Colonic mucosa (tissue), 4 donors: ENCODE measurements around the gene RABGGTB. TPM values are rescaled to one million over a fixed set of nuclear protein-coding genes. Genes with fewer than 3 reads are reported as not detected.

Source experiments
- DNase-seq: peaks from one replicate; pipeline ENCODE4 v3.0.0-alpha.2; 2020
- H3K27ac ChIP-seq: fragments of 200-600 bp; one replicate; pipeline ENCODE4 v1.8.0; 2021
- H3K27me3 ChIP-seq: fragments of 200-600 bp; one replicate; pipeline ENCODE4 v1.8.0; 2021
- H3K36me3 ChIP-seq: fragments of 200-600 bp; one replicate; pipeline ENCODE4 v1.8.0; 2021
- H3K4me1 ChIP-seq: fragments of 200-600 bp; one replicate; pipeline ENCODE4 v1.8.0; 2021; ENCODE audit warnings: mild to moderate bottlenecking
- H3K4me3 ChIP-seq: fragments of 200-600 bp; one replicate; pipeline ENCODE4 v1.8.0; 2021
- H3K9ac ChIP-seq, 2 donors: one replicate each; pipeline ENCODE4 v1.7.0; 2013; ENCODE audit warnings: control low read depth in 2 of 2, low read depth in 2 of 2, low read length in 2 of 2
- H3K9me3 ChIP-seq: fragments of 200-600 bp; one replicate; pipeline ENCODE4 v1.8.0; 2021
- CTCF ChIP-seq: fragments of 200-600 bp; IDR thresholded peaks from one replicate; pipeline ENCODE4 v1.8.0; 2022; ENCODE audit warnings: antibody characterized with exemption, mild to moderate bottlenecking
- intact Hi-C: fragments of 100-400 bp; cut with DNase I; formaldehyde crosslinking; loops from one replicate; pipeline ENCODE4 v1.14.1; 2022
- total RNA-seq, 2 donors: library from RNA; stranded (reverse); fragmentation: NEBNext Ultra II Directional in 1 of 2; extraction: Animal tissue kit (Norgen Biotek cat#: 25700) in 1 of 2; gene quantifications; one replicate each; pipeline ENCODE4 v1.2.1, GENCODE V29; 2021
- donor health status: healthy.
- donor health status: DM: no; HTN: no; CAD: no.
- donor health status: DM: no; HTN: no; CAD: no.

RABGGTB gene
- total RNA-seq, 2 donors from 2014 or later, result 58.3 to 67.6 TPM

DNA sequence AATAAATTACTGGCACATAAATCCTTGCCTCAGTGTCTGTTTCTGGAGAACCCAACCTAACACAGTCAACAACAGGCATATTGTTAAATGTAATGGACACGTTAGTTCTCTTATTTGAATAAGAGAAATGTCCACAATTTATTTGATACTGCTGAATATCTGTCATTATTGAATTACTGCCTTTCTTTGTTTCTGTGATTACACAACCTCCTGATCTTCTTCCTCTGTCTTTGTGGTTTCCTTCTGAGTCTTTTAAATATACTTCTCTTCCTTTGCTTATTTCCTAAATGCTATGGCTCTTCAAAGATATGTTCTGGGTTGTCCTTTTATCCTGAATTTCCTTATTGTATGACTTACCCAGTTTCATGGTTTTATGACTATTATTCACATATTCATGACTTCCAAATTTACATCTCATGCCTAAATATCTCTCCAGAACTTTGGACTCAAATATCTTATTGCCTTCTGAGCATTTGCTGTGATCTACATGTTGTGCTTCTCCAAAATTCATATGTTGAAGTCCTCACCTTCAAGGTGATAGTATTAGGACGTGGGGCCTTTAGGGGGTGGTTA lies 50.6 kb downstream of the RABGGTB start:
- Histone ChIP-seq H3K9me3 (no peaks in the 10 kb centered on the region), H3K36me3 (no peaks in the 10 kb centered on the region), H3K9ac (no peak overlapping the region), H3K4me3 (no peak overlapping the region), H3K27me3 (no peaks in the 10 kb centered on the region), H3K4me1 (no peaks in the 10 kb centered on the region), H3K27ac (no peak overlapping the region)
- no peak for TF ChIP-seq CTCF
- DNase-seq, result no peak
- intact Hi-C loops, result no loop called here

DNA sequence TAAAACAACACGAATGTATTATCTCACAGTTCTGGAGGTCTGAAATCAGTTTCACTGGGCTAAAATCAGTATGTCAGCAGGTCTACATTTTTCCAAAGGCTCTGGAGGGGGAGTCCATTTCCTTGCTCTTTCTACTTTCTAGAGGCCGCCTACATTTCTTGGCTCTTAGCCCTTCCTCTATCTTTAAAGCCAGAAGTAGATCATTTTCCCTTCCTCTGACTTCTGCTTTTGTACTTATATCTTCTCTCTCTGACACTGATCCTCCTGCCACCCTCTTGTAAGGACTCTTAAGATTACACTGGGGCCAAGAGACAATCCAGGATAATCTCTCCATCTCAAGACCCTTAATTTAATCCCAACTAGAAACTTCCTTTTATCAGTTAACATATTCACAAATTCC lies 52.0 kb downstream of the RABGGTB start:
- Histone ChIP-seq H3K27ac (no peak overlapping the region), H3K36me3 (no peaks in the 10 kb centered on the region), H3K4me3 (no peak overlapping the region), H3K9ac (no peak overlapping the region), H3K27me3 (no peaks in the 10 kb centered on the region), H3K9me3 (no peaks in the 10 kb centered on the region), H3K4me1 (no peaks in the 10 kb centered on the region)
- intact Hi-C loops, result no loop called here
- TF ChIP-seq CTCF, result no peak
- DNase-seq, result no peak

DNA sequence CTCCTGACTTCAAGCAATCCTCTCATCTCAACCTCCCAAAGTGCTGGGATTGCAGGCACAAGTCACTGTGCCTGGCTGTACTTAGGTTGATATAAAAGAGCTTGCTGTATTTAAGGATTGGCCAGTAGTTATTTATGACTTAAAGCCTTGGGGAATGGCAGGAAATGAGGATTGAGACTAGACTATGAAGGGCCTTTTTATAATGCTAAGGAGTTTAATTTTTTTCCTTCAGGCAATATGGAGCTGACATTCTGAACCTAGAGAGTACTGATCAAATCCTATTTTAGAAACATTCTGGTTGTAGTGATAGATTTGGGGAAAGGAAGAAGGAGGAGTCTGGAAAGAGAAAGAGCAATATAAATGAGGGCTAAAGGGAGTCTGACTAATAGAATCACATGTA lies 55.4 kb downstream of the RABGGTB start:
- no peak for TF ChIP-seq CTCF
- Histone ChIP-seq H3K27ac (no peak overlapping the region), H3K4me1 (no peaks in the 10 kb centered on the region), H3K4me3 (no peak overlapping the region), H3K9me3 (no peaks in the 10 kb centered on the region), H3K9ac (no peak overlapping the region), H3K36me3 (no peaks in the 10 kb centered on the region), H3K27me3 (no peaks in the 10 kb centered on the region)
- intact Hi-C loops, result no loop called here
- no peak for DNase-seq

Other genes starting within 250 kb of the RABGGTB start
- 1 to 10 TPM in 1 of 2 donors, under 1 TPM in 1; 0.17 to 5.4 TPM for gene SLC44A5, start 175.1 kb upstream of the RABGGTB start, total RNA-seq
- 10 to 100 TPM; 38.2 to 68.9 TPM for gene ACADM, start 61.5 kb upstream of the RABGGTB start, total RNA-seq
- gene MSH4, start 10.6 kb downstream of the RABGGTB start, total RNA-seq, result under 1 TPM; 0.16 to 0.20 TPM
- gene ASB17, start 146.1 kb downstream of the RABGGTB start, total RNA-seq, result not detected